GM21619 (cell line): ENCODE data around the gene NHERF1.

Experiments
- ATAC-seq: cut with Tn5 transposase; IDR thresholded peaks from one replicate; pipeline ENCODE4 v1.9.1; 2021; ENCODE audit not compliant: unreplicated experiment

The NHERF1 gene

DNA sequence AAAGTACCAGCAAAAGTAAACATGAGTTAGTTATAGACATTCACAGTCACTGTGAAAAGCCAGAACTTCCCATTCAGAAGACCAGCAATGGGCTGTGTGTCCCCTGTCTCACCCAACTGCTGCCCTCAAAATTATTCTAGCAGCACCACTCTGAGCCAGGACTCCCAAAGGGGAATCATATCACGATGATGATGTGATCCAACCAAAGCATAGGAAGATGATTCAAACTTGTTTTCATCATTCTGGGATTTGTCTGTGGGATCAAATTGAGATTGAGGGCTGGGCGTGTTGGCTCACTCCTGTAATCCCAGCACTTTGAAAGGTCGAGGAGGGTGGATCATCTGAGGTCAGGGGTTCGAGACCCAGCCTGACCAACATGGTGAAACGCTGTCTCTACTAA lies 34.1 kb downstream of the NHERF1 start:
- ATAC-seq: no peak

DNA sequence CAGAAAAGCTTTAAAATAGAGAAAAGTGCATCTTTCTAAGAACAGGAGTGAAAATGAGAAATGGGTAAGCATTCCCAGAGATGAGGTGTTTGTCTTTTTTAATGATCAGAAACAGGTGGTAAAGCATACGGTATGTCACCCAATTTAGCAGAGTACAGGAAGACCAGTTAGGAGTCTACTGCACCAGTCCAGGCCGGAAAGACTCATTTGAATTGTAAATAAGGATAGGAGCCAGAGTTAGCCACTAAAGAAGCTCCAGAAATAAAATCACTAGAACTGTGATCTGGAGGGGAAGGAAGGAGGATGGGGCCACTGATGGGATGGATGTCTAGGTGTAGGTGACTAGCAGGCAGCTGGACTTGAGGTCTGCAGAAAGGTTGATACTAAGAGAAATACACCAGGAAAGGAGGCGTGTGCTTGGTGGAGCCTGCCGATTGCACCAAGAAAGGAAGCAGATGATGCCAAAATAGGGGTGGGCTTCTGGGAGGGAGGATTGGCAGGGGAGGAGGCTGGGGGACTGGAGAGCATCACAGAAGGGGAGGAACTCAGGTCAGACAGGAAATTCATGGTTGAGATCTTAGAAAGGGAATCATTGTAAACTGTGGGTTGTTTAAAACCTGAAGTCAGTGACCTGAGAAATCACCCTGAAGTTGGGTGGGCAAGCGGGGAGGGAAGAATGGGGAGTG lies 35.8 kb downstream of the NHERF1 start:
- no peak for ATAC-seq

DNA sequence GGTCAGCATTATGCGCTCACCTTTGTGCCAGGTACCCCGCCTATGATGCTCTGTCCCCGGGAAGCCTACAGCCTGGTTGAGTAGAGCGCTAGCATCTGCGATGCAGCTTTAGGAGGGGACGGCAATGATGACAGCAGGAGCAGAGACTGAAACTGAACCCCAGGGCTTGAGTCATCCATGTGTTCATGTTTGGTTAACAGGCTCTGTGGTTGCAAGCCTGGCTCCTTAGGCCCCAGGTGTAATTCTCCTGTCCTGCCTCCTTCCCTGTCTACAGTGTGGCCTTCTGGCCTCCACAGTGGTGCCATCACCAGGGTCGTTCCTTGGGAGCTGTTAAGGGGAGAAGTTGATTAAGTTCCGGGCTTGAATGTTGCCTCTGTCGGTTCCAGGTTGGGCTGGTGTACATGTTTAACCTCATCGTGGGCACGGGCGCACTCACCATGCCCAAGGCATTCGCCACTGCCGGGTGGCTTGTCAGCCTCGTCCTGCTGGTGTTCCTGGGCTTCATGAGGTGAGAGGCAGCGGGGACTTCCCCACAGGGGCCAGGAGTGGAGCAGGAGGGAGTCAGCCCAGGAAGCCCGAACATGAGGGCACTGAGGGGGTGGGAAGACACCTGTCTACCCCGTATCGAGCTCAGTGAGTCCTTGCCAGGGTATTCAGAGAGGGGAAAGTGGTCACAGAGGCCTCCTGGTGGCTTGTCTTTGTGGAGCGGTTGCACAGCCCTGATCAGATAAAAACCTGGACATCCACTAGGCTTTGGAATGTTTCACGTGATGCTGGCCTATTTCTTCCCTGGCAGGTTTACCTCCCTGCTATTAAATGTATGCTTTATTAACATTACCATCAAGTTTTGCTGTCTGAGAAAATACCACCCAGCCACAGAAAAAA lies 36.9 kb downstream of the NHERF1 start:
- no peak for ATAC-seq

DNA sequence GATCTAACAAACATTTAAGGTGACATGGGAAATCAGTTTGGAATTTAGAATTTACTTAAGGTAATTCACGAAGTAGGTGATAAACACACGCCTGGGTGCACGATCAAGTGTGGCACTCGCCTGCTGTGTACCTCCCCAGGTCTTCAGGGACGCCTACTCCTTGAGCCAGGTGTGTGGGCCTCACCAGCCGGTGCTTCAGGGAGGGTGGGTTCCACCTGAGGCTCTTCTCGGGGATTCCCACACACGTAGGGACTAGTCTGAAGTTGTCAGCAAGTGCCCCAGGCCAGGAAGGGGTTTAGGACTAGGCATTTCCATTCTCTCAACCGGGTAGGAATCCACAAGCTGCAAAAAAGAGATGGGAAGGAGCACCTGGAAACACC lies 37.5 kb downstream of the NHERF1 start:
- ATAC-seq: no peak

DNA sequence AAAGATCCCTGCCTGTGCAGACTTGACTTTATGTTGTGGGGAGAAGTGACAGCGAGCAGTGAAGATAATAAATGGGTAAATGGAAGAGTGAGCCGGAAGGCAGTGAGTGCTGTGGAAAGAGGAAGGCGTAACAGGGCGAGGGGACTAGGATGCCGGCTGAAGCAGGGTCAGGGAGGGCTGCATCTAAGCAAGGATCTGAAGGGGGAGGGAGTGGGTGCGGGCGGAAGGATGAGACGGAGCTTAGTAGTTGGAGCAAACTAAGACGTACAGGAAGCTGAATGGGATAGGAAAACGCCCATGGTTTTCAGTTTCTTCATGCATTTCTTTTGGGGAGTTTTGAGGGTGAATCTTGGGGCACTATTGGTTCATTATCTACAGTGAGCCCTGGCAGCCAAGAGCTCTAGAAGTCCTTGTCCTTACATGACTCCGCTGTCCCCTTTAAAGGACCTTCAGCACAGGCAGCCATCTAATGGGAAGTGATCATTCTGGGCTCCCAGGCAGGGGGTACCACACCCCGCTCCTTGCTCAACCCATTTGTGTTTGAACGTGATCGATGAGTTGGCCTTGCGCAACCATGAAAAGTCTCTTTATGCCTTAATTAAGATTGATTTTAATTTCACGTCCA lies 38.1 kb downstream of the NHERF1 start:
- no peak for ATAC-seq

DNA sequence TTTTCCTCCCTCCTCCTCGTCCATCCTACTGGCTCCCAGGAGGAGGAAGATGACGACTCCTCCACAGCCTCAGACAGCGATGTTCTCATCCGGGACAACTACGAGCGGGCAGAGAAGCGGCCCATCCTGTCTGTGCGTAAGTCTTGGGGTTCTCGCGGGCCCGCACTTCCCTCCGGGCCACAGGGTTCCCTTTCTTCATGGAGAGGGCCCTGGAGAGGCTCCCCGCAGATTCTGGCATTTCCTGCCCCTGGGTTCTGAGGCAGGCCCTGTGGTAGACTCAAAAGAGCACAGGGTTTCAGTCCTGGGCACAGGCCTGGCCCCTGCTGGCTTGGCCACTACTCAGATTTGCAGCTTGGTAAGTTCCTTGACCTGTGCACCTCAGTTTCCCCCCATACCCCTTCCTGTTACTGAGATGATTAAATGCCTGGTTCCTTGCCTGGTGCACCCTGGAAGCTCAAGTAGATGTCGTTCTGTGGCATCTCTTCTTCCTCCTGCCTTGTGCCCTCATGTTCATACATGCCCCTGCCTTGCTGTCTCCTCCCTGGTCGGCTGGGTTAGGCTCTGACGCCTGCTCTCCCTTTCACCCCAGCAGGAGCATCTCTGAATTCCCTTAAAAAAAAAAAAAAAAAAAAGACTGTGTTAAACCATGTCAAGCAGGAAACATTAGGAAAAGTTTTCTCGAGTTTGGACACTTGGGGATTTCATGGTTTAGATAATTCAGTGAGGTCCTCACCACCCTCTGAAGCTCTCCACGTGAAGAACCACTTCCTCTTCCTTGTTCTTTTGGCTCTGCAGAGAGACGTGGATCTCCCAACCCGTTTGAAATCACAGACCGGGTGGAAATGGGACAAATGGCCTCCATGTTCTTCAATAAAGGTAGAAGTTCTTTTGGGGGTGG lies 42.0 kb downstream of the NHERF1 start:
- no peak for ATAC-seq

DNA sequence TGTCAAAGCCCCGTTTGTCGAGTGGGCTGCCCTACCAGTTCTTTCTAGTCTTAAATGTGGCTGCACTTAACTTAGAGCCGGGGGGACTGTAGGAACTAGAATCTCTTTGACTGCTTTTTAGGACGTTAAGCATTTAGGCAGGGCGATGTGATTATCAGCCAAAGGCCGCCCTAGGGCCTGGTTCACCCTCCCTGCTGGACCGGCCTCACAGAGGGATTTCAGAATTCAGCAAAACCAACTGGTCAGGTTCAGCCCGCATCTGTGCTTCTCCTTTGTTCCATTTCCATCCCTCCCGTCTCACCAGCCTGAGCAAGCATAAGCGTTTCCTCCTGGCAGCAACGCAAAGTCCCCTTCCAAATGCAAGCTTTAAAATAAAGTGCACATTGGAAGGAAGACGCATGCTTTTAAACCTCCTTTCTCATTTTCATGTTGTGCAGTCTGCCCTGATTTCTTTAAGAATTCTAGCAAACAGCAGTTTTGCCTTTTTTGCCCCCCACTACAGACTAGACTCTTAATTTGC lies 44.2 kb downstream of the NHERF1 start:
- ATAC-seq: no peak

DNA sequence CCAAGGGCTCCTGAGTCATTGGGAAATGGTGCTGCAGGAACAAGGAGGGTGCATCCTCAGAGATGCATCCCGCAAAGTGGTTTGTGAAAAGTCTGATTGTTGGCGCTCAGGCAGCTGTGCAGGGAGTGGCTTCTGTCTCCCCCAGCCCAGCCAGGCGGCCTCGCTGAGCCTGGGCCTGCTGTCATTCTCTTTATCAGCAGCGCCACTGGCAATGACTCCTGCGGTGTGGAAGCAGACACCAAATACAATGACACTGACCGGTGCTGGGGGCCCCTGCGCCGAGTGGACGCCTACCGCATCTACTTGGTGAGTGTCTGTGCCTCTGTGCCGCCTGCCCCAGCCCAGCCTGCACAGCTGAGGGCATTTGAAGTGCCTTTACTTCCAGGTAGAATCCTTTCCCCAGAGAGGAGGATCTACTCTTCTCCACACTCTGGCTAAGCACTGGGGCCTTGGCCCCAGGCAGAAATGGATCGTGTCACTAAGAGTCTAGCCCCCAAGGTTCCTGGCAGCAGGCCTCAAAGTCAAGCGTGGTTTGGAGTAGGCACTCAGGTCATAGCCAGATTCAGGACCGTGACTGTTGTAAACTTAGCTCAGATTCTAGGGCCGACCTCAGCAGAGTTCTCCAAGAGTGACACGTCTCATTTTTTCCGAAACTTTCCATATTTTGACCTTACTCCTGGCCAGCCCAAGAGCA lies 47.0 kb downstream of the NHERF1 start:
- no peak for ATAC-seq

DNA sequence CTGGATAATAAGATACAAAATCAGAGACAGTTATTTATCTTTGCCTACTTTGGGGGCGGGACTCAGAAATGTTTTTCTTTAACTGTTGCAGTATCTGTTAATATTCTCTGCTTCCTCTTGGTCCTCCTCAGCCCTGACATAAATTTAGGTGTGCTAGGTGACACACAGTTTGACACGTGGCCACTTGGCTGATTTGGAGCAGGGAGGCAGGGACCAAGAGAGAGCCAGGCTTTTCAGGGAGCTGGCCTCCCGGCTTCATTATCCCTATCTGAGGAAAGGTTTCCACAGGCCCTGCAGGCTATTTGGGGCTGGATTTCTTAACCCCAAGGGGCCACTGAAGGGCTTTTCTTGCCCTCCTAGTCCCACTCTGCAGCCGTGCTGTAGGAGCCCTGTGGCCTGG lies 47.8 kb downstream of the NHERF1 start:
- no peak for ATAC-seq

DNA sequence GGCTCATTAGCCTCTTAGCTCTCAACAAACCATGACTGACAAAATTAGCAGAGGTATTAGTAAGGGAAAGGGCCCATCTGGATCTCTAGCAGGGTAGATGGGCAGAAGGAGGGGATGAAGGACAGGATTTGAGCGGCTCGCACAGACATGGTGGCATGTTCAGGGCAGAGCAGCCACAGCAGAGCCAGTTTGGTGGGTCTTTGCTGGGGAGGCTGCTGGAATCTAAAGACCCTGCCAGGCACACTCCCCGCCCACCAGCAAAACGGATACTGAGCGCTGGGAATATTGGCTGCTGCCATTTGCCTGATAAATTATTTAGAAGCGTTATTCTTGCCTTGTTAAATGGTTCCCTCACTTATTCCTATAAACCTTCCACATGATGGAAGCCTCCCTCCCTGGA lies 48.4 kb downstream of the NHERF1 start:
- no peak for ATAC-seq

DNA sequence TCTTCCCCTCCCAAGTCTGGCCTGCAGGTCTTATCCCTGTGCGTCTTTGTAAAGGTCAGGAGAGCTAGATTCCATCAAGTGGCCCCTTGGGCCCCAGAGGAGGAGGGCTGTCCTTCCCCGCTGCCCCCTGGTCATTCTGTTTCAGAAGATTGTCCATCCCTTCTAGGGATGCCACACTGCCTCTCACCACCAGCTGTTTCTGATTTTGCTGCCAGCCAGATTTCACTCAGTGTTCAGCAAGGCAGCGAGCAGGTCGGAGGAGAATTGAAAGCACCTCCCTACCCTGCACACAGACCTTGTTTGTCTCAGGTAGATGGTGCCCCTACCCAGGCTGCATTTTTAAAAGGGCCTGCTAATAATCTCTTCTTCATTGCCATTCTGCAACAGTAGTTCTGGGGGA lies 49.4 kb downstream of the NHERF1 start:
- no peak for ATAC-seq

DNA sequence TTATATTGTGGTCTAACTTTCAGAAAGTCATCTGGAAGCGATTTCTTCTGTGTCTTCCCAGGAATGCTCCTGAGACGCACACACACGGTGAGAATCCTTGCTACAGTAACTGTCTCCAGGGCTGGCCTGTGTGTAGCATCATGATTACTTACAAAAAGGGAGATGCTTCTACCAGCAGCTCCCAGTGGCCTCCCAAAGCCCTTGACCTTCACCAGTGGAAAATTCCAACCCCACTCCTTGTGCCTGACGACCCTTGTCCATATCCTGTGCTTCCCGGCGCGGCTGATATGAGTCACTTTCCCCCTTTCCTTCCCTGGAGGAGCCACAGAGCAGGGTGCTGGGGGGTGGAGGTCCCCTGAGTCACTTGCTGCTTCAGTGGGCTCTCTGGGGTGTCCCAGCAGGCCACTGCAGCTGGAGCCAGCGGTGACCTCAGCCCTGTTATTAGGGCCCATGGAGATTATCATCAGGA lies 49.8 kb downstream of the NHERF1 start:
- no peak for ATAC-seq

DNA sequence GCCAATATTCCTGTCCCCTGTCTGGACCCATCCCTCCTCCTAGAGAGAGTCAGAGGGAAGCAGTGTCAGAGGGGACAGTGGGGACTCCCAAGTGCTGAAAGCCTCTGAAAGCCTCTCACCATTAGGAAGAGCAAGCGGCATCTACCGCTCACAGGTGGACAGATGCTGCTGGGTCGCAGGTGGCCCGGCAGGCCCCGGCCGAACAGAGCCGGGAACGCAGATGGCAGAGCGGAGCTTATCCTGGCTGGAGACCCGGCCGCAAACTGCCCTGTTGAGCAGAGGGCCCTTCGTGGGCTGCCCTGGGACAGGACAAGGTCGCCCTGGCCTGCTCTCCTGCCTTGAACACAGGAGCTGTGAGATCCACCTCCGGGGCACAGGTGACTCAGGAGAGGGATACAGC lies 50.7 kb downstream of the NHERF1 start:
- ATAC-seq: no peak

DNA sequence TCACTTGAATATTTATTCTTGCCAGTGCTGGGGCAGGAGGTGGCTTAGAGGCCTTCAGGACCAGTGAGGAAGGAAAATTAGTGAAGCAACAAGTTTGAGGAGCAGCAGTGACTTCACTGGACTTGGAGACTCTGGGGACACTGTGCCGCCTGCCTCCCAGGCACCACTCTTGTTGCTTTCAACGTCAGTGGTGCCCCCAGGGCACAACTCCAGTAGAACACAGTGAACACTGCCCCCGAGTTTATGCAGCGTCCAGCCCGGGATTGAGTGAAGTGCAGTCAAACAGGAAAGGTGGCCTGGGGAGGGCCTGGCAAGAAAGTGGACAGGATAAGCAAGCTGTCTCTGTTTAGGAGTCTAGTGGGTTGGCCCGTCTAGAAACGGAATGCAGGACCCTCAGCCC lies 52.1 kb downstream of the NHERF1 start:
- no peak for ATAC-seq

DNA sequence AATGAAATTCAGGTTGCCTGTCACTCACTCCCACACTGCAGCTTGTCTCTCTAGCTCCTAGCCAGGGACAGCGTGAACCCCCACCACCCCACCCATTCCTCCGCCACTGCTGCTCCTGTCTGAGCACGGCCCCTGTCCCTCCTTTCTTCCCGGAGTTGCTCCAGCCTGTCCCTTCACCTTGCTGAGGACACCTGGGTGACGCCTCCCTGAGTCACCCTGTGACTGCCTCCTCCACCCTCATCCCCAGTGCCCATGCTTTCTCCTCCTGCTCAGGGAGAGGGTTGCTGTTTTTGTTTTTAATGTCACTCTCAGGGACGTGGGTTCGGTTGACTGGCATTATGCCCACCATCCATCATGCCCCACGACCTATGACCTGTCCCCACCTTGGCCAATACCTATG lies 53.5 kb downstream of the NHERF1 start:
- ATAC-seq: no peak

DNA sequence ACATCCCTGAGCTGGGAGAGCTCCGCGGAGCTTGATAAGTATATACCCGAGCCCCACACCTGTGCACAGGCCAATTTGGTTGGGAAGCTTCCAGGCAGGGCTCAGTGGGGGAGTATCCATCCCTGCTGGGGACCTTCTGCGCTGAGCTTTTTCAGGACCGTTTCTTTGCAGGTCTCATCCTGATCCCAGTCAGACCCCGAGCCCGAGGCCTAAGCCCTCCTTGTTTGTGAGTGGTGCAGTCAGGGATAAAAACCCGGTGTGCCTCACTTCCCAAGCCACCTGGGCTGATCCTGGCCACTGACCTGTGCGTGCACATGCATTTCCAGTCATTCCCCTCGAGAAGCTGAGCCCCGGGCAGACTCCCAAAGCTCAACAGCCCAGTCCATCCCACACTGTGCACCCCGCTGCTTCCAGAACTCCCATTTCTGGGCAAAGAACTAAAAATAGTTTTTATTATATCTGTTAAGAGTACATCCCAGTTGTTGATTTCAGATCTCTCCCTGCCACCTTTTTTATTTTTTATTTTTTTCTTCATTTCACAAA lies 55.0 kb downstream of the NHERF1 start:
- ATAC-seq: no peak

DNA sequence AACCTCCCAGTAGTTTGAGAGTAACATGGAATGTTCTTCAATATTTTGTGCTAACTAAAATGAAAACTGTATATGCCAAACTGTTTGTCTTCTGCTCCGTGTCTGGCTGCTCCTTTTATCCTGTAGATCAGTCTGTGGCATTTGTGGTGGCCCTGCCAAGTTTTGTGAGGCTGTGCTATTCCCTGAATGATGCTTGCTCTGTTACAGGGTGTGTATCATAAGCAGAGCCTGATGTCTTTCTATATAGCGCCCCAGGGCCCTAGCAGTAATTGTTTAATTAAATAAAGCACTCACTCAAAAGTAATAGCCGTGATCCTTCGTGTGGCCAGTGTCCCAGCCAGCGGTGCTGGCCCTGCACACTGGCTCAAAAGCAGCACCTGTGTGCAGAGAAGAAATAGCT lies 55.5 kb downstream of the NHERF1 start:
- no peak for ATAC-seq

DNA sequence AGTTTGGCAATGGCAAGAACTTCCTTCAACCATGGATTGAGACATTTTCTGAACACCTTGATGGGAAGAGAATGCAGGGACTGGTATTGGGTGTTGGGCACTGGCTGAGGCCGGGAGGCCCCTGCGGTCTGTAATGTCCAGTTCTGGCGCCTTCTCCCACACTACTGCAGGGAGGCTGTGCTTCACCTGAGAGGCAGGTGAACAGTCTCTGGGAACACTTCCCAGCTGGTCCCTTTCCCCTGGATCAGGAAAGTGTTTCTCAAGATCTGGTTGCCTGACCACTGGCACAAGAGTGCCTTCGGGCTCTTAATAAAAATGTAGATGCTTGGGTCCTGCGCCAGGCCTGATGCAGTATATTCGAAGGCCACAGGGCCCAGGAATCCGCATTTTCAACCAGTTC lies 56.3 kb downstream of the NHERF1 start:
- ATAC-seq: no peak

DNA sequence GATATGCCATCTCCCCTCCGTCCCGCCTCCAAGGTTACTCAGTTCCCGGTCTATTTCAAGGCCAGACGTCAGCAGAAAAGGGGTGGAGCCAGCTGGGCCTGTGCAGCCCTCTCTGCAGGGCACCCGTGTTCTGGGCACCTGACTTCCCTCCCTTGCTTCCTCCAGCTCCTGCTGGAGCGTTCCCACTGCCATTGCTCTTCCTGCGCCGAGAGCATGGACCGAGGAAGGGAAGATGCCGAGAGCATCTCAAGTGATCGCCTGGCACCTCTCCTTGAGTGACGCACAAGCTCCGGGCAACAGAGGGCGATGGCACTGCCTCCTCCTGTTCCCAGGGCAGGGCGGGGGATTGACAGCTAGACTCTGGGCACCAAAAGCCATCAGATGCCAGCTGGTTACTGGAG lies 57.2 kb downstream of the NHERF1 start:
- no peak for ATAC-seq

DNA sequence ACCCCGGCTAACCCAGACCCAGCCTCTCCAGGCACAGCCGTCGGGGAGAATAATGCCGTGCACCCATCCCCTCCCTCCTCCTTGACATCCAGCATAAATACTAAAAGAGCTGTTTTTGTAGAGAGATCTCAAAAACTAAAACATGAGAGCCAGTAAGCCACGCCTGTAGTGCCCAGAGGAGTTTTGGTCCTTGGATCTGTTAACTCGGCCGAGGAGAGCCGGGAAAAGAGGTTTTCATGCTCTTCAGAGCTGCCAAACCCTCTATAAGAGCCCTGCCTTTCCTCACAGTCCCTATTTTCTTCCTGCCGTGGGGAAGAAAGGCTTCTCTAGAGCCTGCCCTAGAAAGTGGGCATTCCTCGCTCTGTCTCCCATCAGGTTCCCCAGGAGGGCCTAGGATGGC lies 57.9 kb downstream of the NHERF1 start:
- no peak for ATAC-seq
